ENCODE results near the gene NELL1. TPM values are rescaled to one million over a fixed set of nuclear protein-coding genes. Genes with fewer than 3 reads are reported as not detected.

The NELL1 gene
- total RNA-seq, 4 donors from 2014 or later: not detected

DNA sequence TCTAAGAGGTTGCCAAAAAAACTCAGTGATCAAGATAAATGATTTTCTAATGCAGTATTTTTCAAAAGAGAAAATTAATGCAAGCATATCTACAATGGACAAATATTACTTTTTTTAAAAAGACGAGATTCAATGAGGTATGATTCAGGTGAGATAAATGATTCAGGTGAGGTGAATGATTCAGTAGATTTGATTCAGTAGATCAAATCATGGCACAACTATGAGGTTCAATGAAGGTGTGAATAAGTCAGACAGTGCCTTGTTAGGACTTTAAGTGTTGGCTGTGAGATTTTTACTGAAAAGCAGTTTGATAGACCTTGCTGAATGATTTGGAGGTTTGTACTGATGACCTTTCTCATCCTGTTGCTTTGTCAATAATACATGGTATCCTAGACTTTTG is 742.2 kb downstream of the NELL1 start:
- intact Hi-C loops (cut with DNase I): no loop called here
- Histone ChIP-seq H3K9me3 (no peaks in the 10 kb centered on the region), H3K27me3 (no peaks in the 10 kb centered on the region), H3K27ac (no peak overlapping the region), H3K4me1 (no peaks in the 10 kb centered on the region), H3K4me3 (replicated peaks in 1 of 3) (no peak overlapping the region), H3K36me3 (no peaks in the 10 kb centered on the region)
- 77 to 82% methylated on average over 1 of the region's 1 CpG for WGBS, 2 donors
- TF ChIP-seq, protein P1, sequence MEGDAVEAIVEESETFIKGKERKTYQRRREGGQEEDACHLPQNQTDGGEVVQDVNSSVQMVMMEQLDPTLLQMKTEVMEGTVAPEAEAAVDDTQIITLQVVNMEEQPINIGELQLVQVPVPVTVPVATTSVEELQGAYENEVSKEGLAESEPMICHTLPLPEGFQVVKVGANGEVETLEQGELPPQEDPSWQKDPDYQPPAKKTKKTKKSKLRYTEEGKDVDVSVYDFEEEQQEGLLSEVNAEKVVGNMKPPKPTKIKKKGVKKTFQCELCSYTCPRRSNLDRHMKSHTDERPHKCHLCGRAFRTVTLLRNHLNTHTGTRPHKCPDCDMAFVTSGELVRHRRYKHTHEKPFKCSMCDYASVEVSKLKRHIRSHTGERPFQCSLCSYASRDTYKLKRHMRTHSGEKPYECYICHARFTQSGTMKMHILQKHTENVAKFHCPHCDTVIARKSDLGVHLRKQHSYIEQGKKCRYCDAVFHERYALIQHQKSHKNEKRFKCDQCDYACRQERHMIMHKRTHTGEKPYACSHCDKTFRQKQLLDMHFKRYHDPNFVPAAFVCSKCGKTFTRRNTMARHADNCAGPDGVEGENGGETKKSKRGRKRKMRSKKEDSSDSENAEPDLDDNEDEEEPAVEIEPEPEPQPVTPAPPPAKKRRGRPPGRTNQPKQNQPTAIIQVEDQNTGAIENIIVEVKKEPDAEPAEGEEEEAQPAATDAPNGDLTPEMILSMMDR (IDR thresholded peaks at IDR 0.05): no peak
- no peak for TF ChIP-seq POLR2A (IDR thresholded peaks at IDR 0.05)
- DNase-seq: no peak

DNA sequence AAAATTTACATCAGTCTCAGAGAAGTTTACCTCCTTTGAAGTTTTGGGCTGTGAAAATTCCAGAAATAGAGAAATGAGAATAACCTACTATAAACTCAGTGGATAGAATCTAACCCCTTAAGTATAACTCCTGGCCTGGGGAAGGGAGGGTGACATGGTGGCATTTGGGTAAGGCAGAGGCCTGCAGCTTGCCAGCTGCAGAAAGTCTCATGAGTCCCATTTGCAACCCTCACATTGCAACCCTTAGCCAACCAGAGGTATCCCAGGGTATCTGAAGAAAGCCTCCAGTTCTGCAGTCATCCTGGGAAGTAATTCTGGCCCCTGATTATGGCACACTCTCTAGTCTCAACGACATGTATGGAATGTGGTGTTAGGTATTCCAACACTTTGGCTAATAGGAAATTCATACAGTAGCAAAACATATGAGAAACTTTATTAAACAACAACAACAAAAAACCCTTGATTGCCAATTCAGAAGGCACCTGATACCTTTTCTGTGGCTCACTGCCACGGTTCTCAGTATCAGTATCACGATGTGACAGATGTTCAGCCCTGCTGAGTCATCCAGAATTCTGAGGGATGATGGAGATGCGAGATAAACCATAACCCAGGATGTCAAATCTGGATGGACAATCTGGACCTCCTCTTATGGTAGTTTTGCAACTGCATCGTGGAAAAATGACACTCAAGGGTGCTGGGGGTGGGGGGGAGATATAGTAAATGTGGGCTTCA is 743.4 kb downstream of the NELL1 start:
- H3K4me3 ChIP-seq (replicated peaks in 1 of 3): no peak overlapping the region
- H3K36me3 ChIP-seq: no peaks in the 10 kb centered on the region
- TF ChIP-seq, protein P1 (IDR thresholded peaks at IDR 0.05): no peak
- TF ChIP-seq POLR2A (IDR thresholded peaks at IDR 0.05): no peak
- H3K27ac ChIP-seq: no peak overlapping the region
- no peak for DNase-seq
- intact Hi-C loops (cut with DNase I): no loop called here
- no peaks in the 10 kb centered on the region for H3K4me1 ChIP-seq
- H3K9me3 ChIP-seq: no peaks in the 10 kb centered on the region
- 66 to 83% methylated on average over 5 of the region's 5 CpGs for WGBS, 2 donors
- no peaks in the 10 kb centered on the region for H3K27me3 ChIP-seq

DNA sequence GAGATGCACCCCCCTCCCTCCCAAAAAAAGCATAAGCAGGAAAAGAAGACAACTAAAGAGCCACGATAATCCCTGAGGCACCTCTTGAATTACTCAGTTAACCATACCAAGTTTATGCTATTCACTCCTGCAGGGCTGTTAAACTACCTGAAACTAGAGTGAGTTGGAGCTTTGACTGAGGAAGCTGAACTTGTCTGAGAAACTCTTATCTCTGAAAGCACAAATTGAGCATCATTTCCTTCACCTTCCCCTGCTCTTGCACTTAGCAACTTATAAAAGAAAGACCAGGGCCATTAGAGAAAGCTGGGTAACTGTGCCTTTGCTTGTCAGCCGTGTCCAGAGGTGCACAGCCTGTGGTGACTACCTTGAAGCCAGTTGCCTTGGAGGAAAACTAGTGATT is 745.6 kb downstream of the NELL1 start:
- Histone ChIP-seq H3K27ac (no peak overlapping the region), H3K4me3 (replicated peaks in 1 of 3) (no peak overlapping the region), H3K27me3 (no peaks in the 10 kb centered on the region), H3K36me3 (no peaks in the 10 kb centered on the region), H3K4me1 (no peaks in the 10 kb centered on the region), H3K9me3 (no peaks in the 10 kb centered on the region)
- intact Hi-C loops (cut with DNase I): no loop called here
- no peak for DNase-seq
- WGBS, 2 donors: 58 to 72% methylated on average over 2 of the region's 2 CpGs
- no peak for TF ChIP-seq POLR2A (IDR thresholded peaks at IDR 0.05)
- TF ChIP-seq, protein P1 (IDR thresholded peaks at IDR 0.05): no peak

DNA sequence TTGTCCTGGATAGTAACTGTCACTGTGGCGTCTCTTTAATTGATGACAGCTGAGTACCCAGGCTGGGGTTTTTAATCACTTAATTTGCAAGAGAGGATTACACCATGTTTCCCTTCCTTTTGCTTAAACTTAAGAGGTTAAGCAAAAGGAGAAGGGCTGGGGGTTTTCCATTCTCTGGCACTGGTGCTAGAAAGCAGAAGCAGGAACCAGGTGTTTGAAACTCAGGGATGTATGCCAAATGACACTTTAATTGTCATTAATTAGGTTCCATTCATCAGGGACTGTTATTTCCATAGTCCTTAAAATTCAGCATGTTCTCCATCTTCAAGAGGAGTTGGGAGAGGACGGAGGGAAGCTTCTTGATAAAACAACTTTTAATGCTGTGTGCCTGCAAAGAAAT is 746.2 kb downstream of the NELL1 start:
- TF ChIP-seq, protein P1 (IDR thresholded peaks at IDR 0.05): no peak
- TF ChIP-seq POLR2A (IDR thresholded peaks at IDR 0.05): no peak
- intact Hi-C loops (cut with DNase I): no loop called here
- H3K36me3 ChIP-seq: no peaks in the 10 kb centered on the region
- 55 to 56% methylated on average over 2 of the region's 2 CpGs for WGBS, 2 donors
- no peak for DNase-seq
- no peaks in the 10 kb centered on the region for H3K9me3 ChIP-seq
- no peak overlapping the region for H3K27ac ChIP-seq
- no peaks in the 10 kb centered on the region for H3K4me1 ChIP-seq
- no peak overlapping the region for H3K4me3 ChIP-seq (replicated peaks in 1 of 3)
- H3K27me3 ChIP-seq: no peaks in the 10 kb centered on the region

DNA sequence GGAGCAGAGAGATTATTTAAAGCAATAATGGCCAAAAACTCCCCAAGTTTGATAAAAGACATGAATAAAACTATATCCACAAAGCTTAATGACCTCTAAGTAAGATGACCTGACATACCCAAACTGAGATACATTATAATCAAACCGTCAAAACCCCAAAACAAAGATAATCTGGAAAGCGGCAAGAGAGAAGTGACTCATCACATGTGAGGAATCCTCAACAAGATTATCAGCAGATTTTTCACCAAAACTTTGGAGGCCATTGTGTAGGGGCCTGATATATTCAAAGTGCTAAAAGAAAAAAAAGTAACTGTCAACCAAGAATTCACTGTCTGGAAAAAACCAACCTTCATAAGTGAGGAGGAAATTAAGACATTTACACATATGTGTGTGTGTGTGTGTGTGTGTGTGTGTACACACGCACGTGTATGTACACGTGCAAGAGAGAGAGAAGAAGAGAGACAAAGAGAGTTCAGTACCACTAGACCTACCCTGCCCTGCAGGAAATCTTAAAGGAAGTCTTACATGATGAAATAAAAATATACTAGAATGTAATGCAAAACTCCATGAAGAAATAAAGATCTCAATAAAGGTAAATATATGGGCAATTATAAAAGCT is 752.4 kb downstream of the NELL1 start:
- intact Hi-C loops (cut with DNase I): no loop called here
- no peaks in the 10 kb centered on the region for H3K36me3 ChIP-seq
- no peak overlapping the region for H3K27ac ChIP-seq
- no peaks in the 10 kb centered on the region for H3K9me3 ChIP-seq
- H3K4me3 ChIP-seq (replicated peaks in 1 of 3): no peak overlapping the region
- WGBS, 2 donors: 84 to 89% methylated on average over 5 of the region's 5 CpGs
- no peaks in the 10 kb centered on the region for H3K4me1 ChIP-seq
- H3K27me3 ChIP-seq: no peaks in the 10 kb centered on the region
- TF ChIP-seq POLR2A (IDR thresholded peaks at IDR 0.05): no peak
- TF ChIP-seq, protein P1 (IDR thresholded peaks at IDR 0.05): no peak
- DNase-seq: no peak
